ENCODE measurements around the gene SERPINB10. TPM values are rescaled to one million over a fixed set of nuclear protein-coding genes. Genes with fewer than 3 reads are reported as not detected.

The SERPINB10 gene
- total RNA-seq, 1 experiment from 2014 or later = not detected

- BruUV-seq (replicated peaks) = no TSS peak
- Mint-ChIP-seq H3K4me1 (ENCODE audit: low read depth, unreplicated experiment) (no peaks in the 10 kb centered on the region), H3K4me3 (ENCODE audit: unreplicated experiment) (no peak overlapping the region), H3K36me3 (ENCODE audit: insufficient read depth, unreplicated experiment) (no peaks in the 10 kb centered on the region), H3K27ac (ENCODE audit: unreplicated experiment) (no peak overlapping the region), H3K27me3 (ENCODE audit: insufficient read depth, unreplicated experiment) (no peaks in the 10 kb centered on the region), H3K9me3 (ENCODE audit: unreplicated experiment) (no peaks in the 10 kb centered on the region)
- no peak for TF ChIP-seq CTCF (IDR thresholded peaks at IDR 0.05; ENCODE audit: insufficient read depth in 1 of 2, low read depth in 1 of 2, low read length in 1 of 2, severe bottlenecking in 1 of 2, unreplicated experiment in 1 of 2)
- intact Hi-C loops (cut with micrococcal nuclease; ENCODE audit: unreplicated experiment) = no loop called here
- Histone ChIP-seq H3K4me1 (peaks cover 5% of the 10 kb centered on the region; the same call in 1 of the 2 replicates), H3K27me3 (replicated peaks; ENCODE audit: control insufficient read depth, insufficient read depth, low read length) (no peaks in the 10 kb centered on the region), H3K9me3 (no peaks in the 10 kb centered on the region), H3K36me3 (ENCODE audit: control insufficient read depth, insufficient read depth, low read length) (no peaks in the 10 kb centered on the region), H3K4me3 (ENCODE audit: low read depth, low read length) (no peak overlapping the region)
- no peak for DNase-seq
- ChIA-PET CTCF (no interaction called here), POLR2A (no interaction called here)
Measured at GRCh38 chr18:63879709-63880108, 28.0 kb upstream of the SERPINB10 start.

GRCh38 chr18:63881851-63882250, 25.9 kb upstream of the SERPINB10 start:
- ChIA-PET CTCF (no interaction called here), POLR2A (no interaction called here)
- Histone ChIP-seq H3K9me3 (no peaks in the 10 kb centered on the region), H3K4me3 (ENCODE audit: low read depth, low read length) (no peak overlapping the region), H3K4me1 (peaks cover 5% of the 10 kb centered on the region; the same call in 1 of the 2 replicates), H3K27me3 (replicated peaks; ENCODE audit: control insufficient read depth, insufficient read depth, low read length) (no peaks in the 10 kb centered on the region), H3K36me3 (ENCODE audit: control insufficient read depth, insufficient read depth, low read length) (no peaks in the 10 kb centered on the region)
- no peak for TF ChIP-seq CTCF (IDR thresholded peaks at IDR 0.05; ENCODE audit: insufficient read depth in 1 of 2, low read depth in 1 of 2, low read length in 1 of 2, severe bottlenecking in 1 of 2, unreplicated experiment in 1 of 2)
- Mint-ChIP-seq H3K36me3 (ENCODE audit: insufficient read depth, unreplicated experiment) (no peaks in the 10 kb centered on the region), H3K4me3 (ENCODE audit: unreplicated experiment) (no peak overlapping the region), H3K4me1 (ENCODE audit: low read depth, unreplicated experiment) (no peaks in the 10 kb centered on the region), H3K9me3 (ENCODE audit: unreplicated experiment) (no peaks in the 10 kb centered on the region), H3K27me3 (ENCODE audit: insufficient read depth, unreplicated experiment) (no peaks in the 10 kb centered on the region), H3K27ac (ENCODE audit: unreplicated experiment) (no peak overlapping the region)
- no peak for DNase-seq
- no TSS peak for BruUV-seq (replicated peaks)
- intact Hi-C loops (cut with micrococcal nuclease; ENCODE audit: unreplicated experiment) = no loop called here

- Histone ChIP-seq H3K27me3 (replicated peaks; ENCODE audit: control insufficient read depth, insufficient read depth, low read length) (no peaks in the 10 kb centered on the region), H3K9me3 (no peaks in the 10 kb centered on the region), H3K36me3 (ENCODE audit: control insufficient read depth, insufficient read depth, low read length) (no peaks in the 10 kb centered on the region), H3K4me3 (ENCODE audit: low read depth, low read length) (no peak overlapping the region), H3K4me1 (peaks cover 5% of the 10 kb centered on the region; the same call in 1 of the 2 replicates)
- no TSS peak for BruUV-seq (replicated peaks)
- ChIA-PET POLR2A (no interaction called here), CTCF (no interaction called here)
- Mint-ChIP-seq H3K27me3 (ENCODE audit: insufficient read depth, unreplicated experiment) (no peaks in the 10 kb centered on the region), H3K9me3 (ENCODE audit: unreplicated experiment) (no peaks in the 10 kb centered on the region), H3K36me3 (ENCODE audit: insufficient read depth, unreplicated experiment) (no peaks in the 10 kb centered on the region), H3K27ac (ENCODE audit: unreplicated experiment) (no peak overlapping the region), H3K4me3 (ENCODE audit: unreplicated experiment) (no peak overlapping the region), H3K4me1 (ENCODE audit: low read depth, unreplicated experiment) (no peaks in the 10 kb centered on the region)
- peak; percentile 15 to 26 for DNase-seq
- TF ChIP-seq CTCF (IDR thresholded peaks at IDR 0.05; ENCODE audit: insufficient read depth in 1 of 2, low read depth in 1 of 2, low read length in 1 of 2, severe bottlenecking in 1 of 2, unreplicated experiment in 1 of 2) = no peak
- intact Hi-C loops (cut with micrococcal nuclease; ENCODE audit: unreplicated experiment) = no loop called here
Measured at GRCh38 chr18:63882333-63883141, 25.2 kb upstream of the SERPINB10 start.

Data from Caco-2 (cell line).